Transverse colon (tissue), 4 donors: ENCODE results near the gene PCCA.

Experiments
- EP300 ChIP-seq: sonication (generic); formaldehyde crosslinking; IDR thresholded peaks from one replicate; pipeline ENCODE4 v1.6.1; 2017; ENCODE audit warnings: antibody characterized with exemption, low read depth
- POLR2A ChIP-seq: fragments of 450-650 bp; IDR thresholded peaks from one replicate; pipeline ENCODE4 v1.6.1; 2016; ENCODE audit warnings: antibody characterized with exemption, mild to moderate bottlenecking, moderate library complexity
- POLR2AphosphoS5 ChIP-seq, 3 donors: sonication (generic); formaldehyde crosslinking; IDR thresholded peaks; one replicate each; pipeline ENCODE4 v1.6.1; 2016; ENCODE audit warnings: antibody characterized with exemption in 3 of 3
- TF ChIP-seq, protein P1 (sequence below), 5 experiments: fragments of 200-600 bp in 3 of 5; fragments of 450-650 bp in 2 of 5; sonication (generic) in 3 of 5; IDR thresholded peaks; 1 replicate in 2 of 5; 2 replicates in 3 of 5; pipeline ENCODE4 v1.5.1; 2016 to 2017; ENCODE audit warnings: antibody characterized with exemption in 5 of 5, inconsistent platforms in 3 of 5, mild to moderate bottlenecking in 2 of 5, moderate library complexity in 1 of 5

DNA sequence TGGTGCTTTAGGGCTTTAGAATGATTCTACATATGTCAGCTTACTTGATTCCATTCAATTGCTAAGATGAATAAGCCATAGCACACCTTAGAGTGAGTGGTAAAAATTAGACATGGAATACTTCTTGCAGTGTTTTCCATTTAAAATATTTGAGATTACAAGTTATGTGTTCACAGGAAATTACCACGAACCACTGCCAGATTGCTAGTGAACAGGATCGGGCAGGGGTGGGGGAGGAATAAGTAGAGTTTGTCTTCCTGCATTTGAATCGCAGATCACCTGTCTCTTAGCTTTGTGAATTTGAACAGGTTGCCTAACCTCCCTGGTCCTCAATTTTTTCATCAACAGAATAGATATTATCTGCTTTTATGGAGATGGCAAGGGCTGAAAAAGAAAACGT, 375.1 kb downstream of the PCCA start:
- TF ChIP-seq POLR2AphosphoS5 (IDR thresholded peaks at IDR 0.05) (no peak), POLR2A (no peak), EP300 (no peak)
- TF ChIP-seq, protein P1, sequence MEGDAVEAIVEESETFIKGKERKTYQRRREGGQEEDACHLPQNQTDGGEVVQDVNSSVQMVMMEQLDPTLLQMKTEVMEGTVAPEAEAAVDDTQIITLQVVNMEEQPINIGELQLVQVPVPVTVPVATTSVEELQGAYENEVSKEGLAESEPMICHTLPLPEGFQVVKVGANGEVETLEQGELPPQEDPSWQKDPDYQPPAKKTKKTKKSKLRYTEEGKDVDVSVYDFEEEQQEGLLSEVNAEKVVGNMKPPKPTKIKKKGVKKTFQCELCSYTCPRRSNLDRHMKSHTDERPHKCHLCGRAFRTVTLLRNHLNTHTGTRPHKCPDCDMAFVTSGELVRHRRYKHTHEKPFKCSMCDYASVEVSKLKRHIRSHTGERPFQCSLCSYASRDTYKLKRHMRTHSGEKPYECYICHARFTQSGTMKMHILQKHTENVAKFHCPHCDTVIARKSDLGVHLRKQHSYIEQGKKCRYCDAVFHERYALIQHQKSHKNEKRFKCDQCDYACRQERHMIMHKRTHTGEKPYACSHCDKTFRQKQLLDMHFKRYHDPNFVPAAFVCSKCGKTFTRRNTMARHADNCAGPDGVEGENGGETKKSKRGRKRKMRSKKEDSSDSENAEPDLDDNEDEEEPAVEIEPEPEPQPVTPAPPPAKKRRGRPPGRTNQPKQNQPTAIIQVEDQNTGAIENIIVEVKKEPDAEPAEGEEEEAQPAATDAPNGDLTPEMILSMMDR (IDR thresholded peaks at IDR 0.05), result no peak
